Nephron progenitor cell (in vitro differentiated cells): ENCODE measurements around the gene JPT2.

ENCODE experiments used
- DNase-seq: peaks from one replicate; pipeline ENCODE4 v3.0.0; 2021
- H3K27ac Mint-ChIP-seq: 2 replicates; pipeline ENCODE4 v1.8.0; 2021; ENCODE audit warnings: mild to moderate bottlenecking, moderate library complexity, mixed read lengths
- H3K27me3 Mint-ChIP-seq: 2 replicates; pipeline ENCODE4 v1.8.0; 2021; ENCODE audit warnings: mild to moderate bottlenecking, low read depth, mixed read lengths; ENCODE audit not compliant: poor library complexity
- H3K36me3 Mint-ChIP-seq: 2 replicates; pipeline ENCODE4 v1.8.0; 2021; ENCODE audit warnings: low read depth, mixed read lengths
- H3K4me1 Mint-ChIP-seq: 2 replicates; pipeline ENCODE4 v1.8.0; 2021; ENCODE audit warnings: mixed read lengths
- H3K4me3 Mint-ChIP-seq: 2 replicates; pipeline ENCODE4 v1.8.0; 2021; ENCODE audit warnings: mild to moderate bottlenecking, moderate library complexity, mixed read lengths
- H3K9me3 Mint-ChIP-seq: 2 replicates; pipeline ENCODE4 v1.8.0; 2021; ENCODE audit warnings: mild to moderate bottlenecking, moderate library complexity, mixed read lengths
- TF ChIP-seq, protein P1 (sequence below): fragments of 200-600 bp; sonication (generic); IDR thresholded peaks from 2 replicates; pipeline ENCODE4 v1.5.0; 2021; ENCODE audit warnings: antibody characterized with exemption

The JPT2 gene

GRCh38 chr16:1745181-1745899 lies 67.3 kb downstream of the JPT2 start:
- no peak for DNase-seq
- Mint-ChIP-seq H3K27me3 (no peaks in the 10 kb centered on the region), H3K4me1 (no peaks in the 10 kb centered on the region), H3K4me3 (no peak overlapping the region), H3K27ac (peak overlapping the region; percentile 51), H3K9me3 (no peaks in the 10 kb centered on the region), H3K36me3 (peaks cover 11% of the 10 kb centered on the region)
- TF ChIP-seq, protein P1, sequence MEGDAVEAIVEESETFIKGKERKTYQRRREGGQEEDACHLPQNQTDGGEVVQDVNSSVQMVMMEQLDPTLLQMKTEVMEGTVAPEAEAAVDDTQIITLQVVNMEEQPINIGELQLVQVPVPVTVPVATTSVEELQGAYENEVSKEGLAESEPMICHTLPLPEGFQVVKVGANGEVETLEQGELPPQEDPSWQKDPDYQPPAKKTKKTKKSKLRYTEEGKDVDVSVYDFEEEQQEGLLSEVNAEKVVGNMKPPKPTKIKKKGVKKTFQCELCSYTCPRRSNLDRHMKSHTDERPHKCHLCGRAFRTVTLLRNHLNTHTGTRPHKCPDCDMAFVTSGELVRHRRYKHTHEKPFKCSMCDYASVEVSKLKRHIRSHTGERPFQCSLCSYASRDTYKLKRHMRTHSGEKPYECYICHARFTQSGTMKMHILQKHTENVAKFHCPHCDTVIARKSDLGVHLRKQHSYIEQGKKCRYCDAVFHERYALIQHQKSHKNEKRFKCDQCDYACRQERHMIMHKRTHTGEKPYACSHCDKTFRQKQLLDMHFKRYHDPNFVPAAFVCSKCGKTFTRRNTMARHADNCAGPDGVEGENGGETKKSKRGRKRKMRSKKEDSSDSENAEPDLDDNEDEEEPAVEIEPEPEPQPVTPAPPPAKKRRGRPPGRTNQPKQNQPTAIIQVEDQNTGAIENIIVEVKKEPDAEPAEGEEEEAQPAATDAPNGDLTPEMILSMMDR: no peak

DNA sequence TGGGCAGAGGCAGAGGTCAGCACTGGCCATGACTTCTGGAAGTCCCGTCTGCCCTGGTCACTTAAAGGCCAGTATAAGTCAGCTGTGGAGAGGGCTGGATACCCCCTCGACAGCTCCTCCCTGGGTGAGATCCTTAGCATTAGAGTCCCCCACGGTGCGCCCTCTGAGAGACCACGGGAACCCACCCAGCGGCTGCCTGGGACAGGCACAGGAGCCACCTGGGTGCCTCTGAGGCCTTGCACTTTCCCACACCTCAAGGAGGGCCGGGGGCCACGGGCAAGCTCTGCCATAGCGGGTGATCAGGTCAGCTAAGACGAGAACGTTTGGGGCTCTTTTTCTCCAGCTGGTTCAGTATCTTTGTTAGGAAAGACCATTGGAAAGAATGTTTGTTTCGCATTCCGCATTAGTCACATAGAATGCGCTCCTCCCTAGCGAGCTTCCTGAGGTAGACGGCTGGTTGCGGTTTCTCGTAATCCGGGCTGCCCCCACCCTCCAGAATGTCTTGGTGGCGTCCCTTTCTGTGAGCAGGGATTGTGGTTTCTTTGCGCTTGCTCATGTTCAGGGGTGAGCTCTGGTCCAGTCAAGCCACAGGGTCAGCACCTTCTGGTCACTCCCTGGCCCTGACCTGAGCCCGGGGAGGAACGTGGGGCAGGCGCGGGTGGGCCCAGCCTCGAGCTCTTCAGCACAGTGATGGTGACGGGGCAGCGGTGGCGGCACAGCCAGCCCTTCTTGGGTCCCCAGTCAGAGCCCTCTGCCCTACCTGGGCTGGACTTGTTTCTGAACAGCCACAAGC lies 68.0 kb downstream of the JPT2 start:
- TF ChIP-seq, protein P1: no peak
- H3K4me3 Mint-ChIP-seq: no peak overlapping the region
- no peaks in the 10 kb centered on the region for H3K4me1 Mint-ChIP-seq
- DNase-seq: no peak
- H3K36me3 Mint-ChIP-seq: peaks cover 11% of the 10 kb centered on the region
- H3K27ac Mint-ChIP-seq: peak overlapping the region; percentile 51
- no peaks in the 10 kb centered on the region for H3K27me3 Mint-ChIP-seq
- H3K9me3 Mint-ChIP-seq: no peaks in the 10 kb centered on the region

DNA sequence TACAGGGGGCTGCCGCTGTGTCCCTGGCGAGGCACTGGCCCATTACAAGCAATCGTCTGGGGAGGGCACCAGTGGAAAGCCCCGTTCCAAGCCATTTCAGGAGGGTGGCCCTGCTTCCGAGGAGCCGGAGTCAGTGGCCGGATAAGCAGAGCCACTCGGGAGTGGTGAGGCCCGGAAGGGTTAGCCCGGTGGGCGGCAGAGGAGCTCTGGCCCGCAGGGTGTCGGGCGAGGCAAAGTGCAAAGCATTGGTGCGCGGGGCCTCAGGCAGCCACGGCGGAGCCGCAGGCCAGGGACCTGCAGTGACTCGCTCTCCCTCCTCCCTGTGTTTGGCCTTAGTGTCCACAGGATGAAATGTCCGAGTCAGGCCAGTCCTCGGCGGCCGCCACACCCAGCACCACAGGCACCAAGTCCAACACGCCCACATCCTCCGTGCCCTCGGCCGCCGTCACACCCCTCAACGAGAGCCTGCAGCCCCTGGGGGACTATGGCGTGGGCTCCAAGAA lies 68.7 kb downstream of the JPT2 start:
- DNase-seq: no peak
- no peaks in the 10 kb centered on the region for H3K27me3 Mint-ChIP-seq
- no peaks in the 10 kb centered on the region for H3K4me1 Mint-ChIP-seq
- TF ChIP-seq, protein P1: no peak
- no peaks in the 10 kb centered on the region for H3K9me3 Mint-ChIP-seq
- H3K27ac Mint-ChIP-seq: no peak overlapping the region
- H3K36me3 Mint-ChIP-seq: peaks cover 12% of the 10 kb centered on the region
- H3K4me3 Mint-ChIP-seq: no peak overlapping the region

- Mint-ChIP-seq H3K36me3 (peaks cover 20% of the 10 kb centered on the region), H3K4me1 (no peaks in the 10 kb centered on the region), H3K27me3 (no peaks in the 10 kb centered on the region), H3K9me3 (no peaks in the 10 kb centered on the region), H3K4me3 (no peak overlapping the region), H3K27ac (no peak overlapping the region)
- no peak for DNase-seq
- TF ChIP-seq, protein P1: no peak
Observed at GRCh38 chr16:1747934-1748333, 69.9 kb downstream of the JPT2 start.

DNA sequence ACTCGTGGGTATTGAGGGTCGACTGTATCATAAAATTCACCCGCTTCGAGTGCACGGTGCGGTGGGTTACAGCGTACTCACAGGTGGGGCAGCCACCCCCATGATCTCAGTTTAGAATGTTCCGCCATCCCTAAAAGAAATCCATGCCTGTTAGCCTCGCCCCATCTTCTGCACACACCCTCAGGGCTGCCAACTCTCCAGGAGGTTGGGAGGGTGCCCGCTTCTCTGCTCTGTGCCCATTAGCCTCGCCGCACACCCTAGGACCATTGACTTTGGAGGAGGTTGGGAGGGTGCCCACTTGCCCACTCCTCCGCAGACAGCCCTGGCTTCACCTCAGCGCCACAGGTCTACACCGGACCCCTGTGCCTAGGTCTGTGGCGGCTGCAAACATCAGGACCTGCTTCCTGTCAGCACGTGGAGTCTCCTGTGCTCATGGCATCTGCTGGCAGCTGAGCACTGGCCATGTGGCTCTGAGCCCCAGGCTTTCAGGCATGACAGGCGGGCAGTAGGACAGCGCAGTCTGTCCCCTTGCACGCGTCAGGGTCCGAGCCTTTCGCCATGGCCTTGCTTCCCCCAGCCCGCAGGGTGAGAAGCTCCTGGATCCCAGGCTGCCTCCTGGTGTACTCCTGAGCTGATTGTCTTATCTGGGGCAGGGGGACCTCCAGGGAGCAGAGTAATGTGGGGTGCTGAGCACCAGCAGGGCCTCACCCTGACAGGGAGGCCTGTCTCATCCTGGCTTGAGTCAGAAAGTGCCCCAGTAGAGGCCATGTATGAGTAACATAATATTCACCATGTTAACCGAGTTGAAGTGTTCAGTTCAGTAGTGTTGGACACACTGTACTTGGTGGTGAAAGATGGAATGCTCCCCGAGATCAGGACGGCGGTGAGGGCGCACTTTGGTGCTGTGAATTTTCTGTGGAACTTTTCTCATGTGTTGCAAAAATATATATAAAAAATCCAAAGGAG lies 71.4 kb downstream of the JPT2 start:
- Mint-ChIP-seq H3K27ac (no peak overlapping the region), H3K4me1 (no peaks in the 10 kb centered on the region), H3K4me3 (no peak overlapping the region), H3K9me3 (no peaks in the 10 kb centered on the region), H3K27me3 (no peaks in the 10 kb centered on the region), H3K36me3 (peaks cover 21% of the 10 kb centered on the region)
- DNase-seq: no peak
- TF ChIP-seq, protein P1: no peak
